SK-MEL-5 (cell line): ENCODE data around the gene PLK5. TPM values are rescaled to one million over a fixed set of nuclear protein-coding genes. Genes with fewer than 3 reads are reported as not detected.

Experiments
- DNase-seq: peaks from one replicate; pipeline ENCODE4 v3.0.0-alpha.2; 2016; ENCODE audit warnings: low read depth, low spot score
- in situ Hi-C: cut with HindIII; loops from 2 replicates; pipeline ENCODE4 v1.10.0; 2016; ENCODE audit warnings: low sequenced_read_pairs, high pct_unique_total_duplicates, low pct_unique_long_range_greater_than_20kb
- small RNA-seq, 2 experiments: library from RNA; depleted of rRNA; stranded (forward); fragments of <200 nt; gene quantifications; one replicate each; pipeline ENCODE3, GENCODE V24; 2014
- total RNA-seq: library from RNA; depleted of rRNA; stranded (reverse); fragments of >200 nt; shearing (Covaris generic); gene quantifications from 2 replicates; pipeline ENCODE4 v1.2.3, GENCODE V29; 2014; rRNA removed

Gene PLK5
- total RNA-seq, 1 experiment from 2014 or later, result not detected

GRCh38 chr19:1577929-1578618 is 54.2 kb downstream of the PLK5 start:
- in situ Hi-C loops, result no loop called here
- DNase-seq, result no peak

GRCh38 chr19:1579222-1579621 is 55.3 kb downstream of the PLK5 start:
- no peak for DNase-seq
- in situ Hi-C loops, result no loop called here

GRCh38 chr19:1580382-1580781 is 56.5 kb downstream of the PLK5 start:
- DNase-seq, result no peak
- in situ Hi-C loops, result no loop called here

GRCh38 chr19:1580957-1581356 is 57.1 kb downstream of the PLK5 start:
- in situ Hi-C loops, result no loop called here
- DNase-seq, result no peak

GRCh38 chr19:1582201-1582600 is 58.3 kb downstream of the PLK5 start:
- in situ Hi-C loops, result no loop called here
- DNase-seq, result no peak

- no peak for DNase-seq
- in situ Hi-C loops, result no loop called here
These were observed 60.8 kb downstream of the PLK5 start for GRCh38 chr19:1584500-1585242.

- in situ Hi-C loops, result no loop called here
These were observed 61.3 kb downstream of the PLK5 start for GRCh38 chr19:1585243-1585580.

More at GRCh38 chr19:1585243-1585580, 61.3 kb downstream of the PLK5 start:
- DNase-seq, result no peak

Small RNA genes lying within 50 kb of the gene (small RNA-seq; reads per million reads assigned to genes)
- gene AC005943.2 (0 reads per million in 2 experiments), gene RN7SL477P (0 reads per million in 2 experiments)

Other genes starting within 250 kb of the PLK5 start
- 81.1 and 89.7 TPM in 2 replicates for gene FAM174C, start 248.5 kb upstream of the PLK5 start, total RNA-seq
- 0.37 and 1.5 TPM in 2 replicates for gene EFNA2, start 238.2 kb upstream of the PLK5 start, total RNA-seq
- 44.2 and 59.3 TPM in 2 replicates for gene NDUFS7, start 140.2 kb upstream of the PLK5 start, total RNA-seq
- 16.4 and 21.6 TPM in 2 replicates for gene GAMT, start 122.5 kb upstream of the PLK5 start, total RNA-seq
- gene DAZAP1, start 116.5 kb upstream of the PLK5 start, total RNA-seq, result 65.5 and 71.7 TPM in 2 replicates
- 1,300 and 1,363 TPM in 2 replicates for gene RPS15, start 85.7 kb upstream of the PLK5 start, total RNA-seq
- 1.8 and 2.0 TPM in 2 replicates for gene APC2, start 74.0 kb upstream of the PLK5 start, total RNA-seq
- gene C19orf25, start 44.9 kb upstream of the PLK5 start, total RNA-seq, result 18.6 and 20.0 TPM in 2 replicates
- 1.9 TPM in 2 replicates for gene PCSK4, start 33.7 kb upstream of the PLK5 start, total RNA-seq
- gene REEP6, start 32.9 kb upstream of the PLK5 start, total RNA-seq, result 3.2 and 4.5 TPM in 2 replicates
- gene ADAMTSL5, start 11.1 kb upstream of the PLK5 start, total RNA-seq, result 2.8 and 4.4 TPM in 2 replicates
- gene MEX3D, start 44.2 kb downstream of the PLK5 start, total RNA-seq, result 7.9 and 11.6 TPM in 2 replicates
- gene MBD3, start 68.8 kb downstream of the PLK5 start, total RNA-seq, result 76.4 and 84.2 TPM in 2 replicates
- 150 and 162 TPM in 2 replicates for gene UQCR11, start 81.4 kb downstream of the PLK5 start, total RNA-seq
- 21.4 and 23.2 TPM in 2 replicates for gene TCF3, start 128.5 kb downstream of the PLK5 start, total RNA-seq
- not detected in 2 replicates for gene ONECUT3, start 229.4 kb downstream of the PLK5 start, total RNA-seq